Keratinocyte (primary cell): Measurements from ENCODE around the gene NPAS3.

Source experiments
- CTCF ChIP-seq, 3 experiments: IDR thresholded peaks in 1 of 3; conservative IDR thresholded peaks in 1 of 3; optimal IDR thresholded peaks in 1 of 3; 2 replicates in 2 of 3; 3 replicates in 1 of 3; pipeline versions ENCODE3 to v1.5.1; 2011; ENCODE audit warnings: low read length in 3 of 3, mild to moderate bottlenecking in 3 of 3, moderate library complexity in 2 of 3, control low read depth in 1 of 3, inconsistent platforms in 1 of 3; ENCODE audit not compliant: insufficient read depth in 2 of 3; ENCODE audit errors: extremely low read depth in 1 of 3
- EZH2 ChIP-seq: IDR thresholded peaks from one replicate; pipeline ENCODE4 v1.6.1; 2012; ENCODE audit warnings: inconsistent platforms, mild to moderate bottlenecking, low read length, moderate library complexity

GRCh38 chr14:33285902-33286700 lies 347.4 kb downstream of the NPAS3 start:
- TF ChIP-seq CTCF (optimal IDR thresholded peaks at IDR 0.05 in 1 of 3, IDR thresholded peaks at IDR 0.05 in 1 of 3, conservative IDR thresholded peaks at IDR 0.05 in 1 of 3; ENCODE audit: extremely low read depth in 1 of 3, insufficient read depth in 2 of 3, low read length in 3 of 3), result no peak
- TF ChIP-seq EZH2, result no peak
